HG03575 (cell line): ENCODE data around the gene ZFP57.

ENCODE experiments used
- ATAC-seq: cut with Tn5 transposase; IDR thresholded peaks from one replicate; pipeline ENCODE4 v1.9.1; 2021; ENCODE audit not compliant: unreplicated experiment, insufficient number of reproducible peaks, low FRiP score; ENCODE audit errors: extremely low read depth

Gene ZFP57

DNA sequence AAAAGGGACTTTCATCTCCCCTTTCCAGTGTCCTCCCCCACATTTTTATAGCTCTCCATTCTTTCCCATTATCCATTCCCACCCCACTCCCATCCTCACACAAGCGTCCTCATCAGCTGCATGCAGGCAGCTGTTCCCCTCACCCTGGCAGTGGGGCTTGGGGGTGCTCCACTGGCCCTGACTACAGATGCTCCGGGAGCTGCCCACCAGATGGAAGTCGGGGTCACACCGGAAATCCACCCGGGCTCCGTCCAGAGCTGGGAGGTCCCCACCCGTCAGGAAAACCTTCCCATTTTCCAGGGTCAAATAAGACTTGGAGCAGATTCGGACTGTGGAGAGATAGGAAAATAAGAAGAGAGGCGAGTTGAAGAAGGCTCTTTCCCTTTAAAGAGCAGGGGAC lies 50.6 kb downstream of the ZFP57 start:
- ATAC-seq = no peak

- no peak for ATAC-seq
Observed at GRCh38 chr6:29629571-29629970, 51.4 kb downstream of the ZFP57 start.

GRCh38 chr6:29628419-29629281 lies 52.3 kb downstream of the ZFP57 start:
- ATAC-seq = no peak

- no peak for ATAC-seq
Observed at GRCh38 chr6:29627755-29628418, 53.1 kb downstream of the ZFP57 start.

DNA sequence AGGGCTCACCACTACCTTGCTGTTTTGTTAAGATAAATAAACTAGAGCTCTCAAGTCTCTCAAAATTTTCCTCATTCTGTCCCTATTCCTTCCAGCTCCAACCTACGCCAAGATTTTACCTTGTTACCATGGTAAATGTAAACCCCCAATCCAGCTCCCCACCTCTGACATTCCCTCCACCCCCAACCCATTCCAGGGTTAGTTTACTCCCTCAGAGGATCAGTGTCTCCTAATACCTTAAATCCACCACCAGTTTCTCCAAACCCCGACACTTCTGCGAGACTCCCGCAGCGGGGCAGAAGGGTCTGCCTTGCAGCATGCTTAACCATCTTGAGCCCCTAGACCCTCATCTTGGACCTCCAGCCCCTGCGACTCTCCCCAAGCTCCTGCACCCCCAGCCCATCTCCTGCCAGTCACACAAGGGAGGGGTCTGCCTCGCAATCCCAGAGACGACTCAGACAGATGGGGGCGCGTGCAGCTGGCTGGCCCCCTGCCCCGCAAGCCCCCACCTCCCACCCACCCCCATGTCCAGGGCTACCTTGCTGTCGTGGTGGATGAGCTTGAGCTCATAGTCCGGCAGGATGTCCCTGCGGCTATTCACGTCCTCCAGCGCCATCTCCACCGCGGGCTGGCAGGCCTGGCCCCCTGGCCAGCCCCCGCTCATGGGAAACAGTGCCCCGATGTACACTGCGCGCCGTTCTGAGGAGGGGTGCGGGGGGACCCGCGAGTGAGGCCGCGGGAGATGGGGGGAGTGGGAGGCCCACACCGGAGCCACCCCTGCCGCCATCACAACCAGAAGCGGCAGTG lies 53.8 kb downstream of the ZFP57 start:
- ATAC-seq = no peak

- ATAC-seq = no peak
Observed at GRCh38 chr6:29625337-29625930, 55.5 kb downstream of the ZFP57 start.

GRCh38 chr6:29624520-29624961 lies 56.4 kb downstream of the ZFP57 start:
- no peak for ATAC-seq
